HepG2 (cell line): ENCODE measurements around the gene NGEF. TPM values are rescaled to one million over a fixed set of nuclear protein-coding genes. Genes with fewer than 3 reads are reported as not detected.

Source experiments
- ATAC-seq: fragments of 200-7000 bp; cut with Tn5 transposase; 3 replicates; pipeline ENCODE4 v1.9.1; 2020; ENCODE audit warnings: mild to moderate bottlenecking, moderate library complexity
- BruUV-seq: library from RNA; stranded (reverse); fragments of 400-500 nt; replicated peaks from 2 replicates; lab custom pipeline; 2021; lab: Mats Ljungman, UMichigan
- CTCF ChIA-PET: fragments of 300-600 bp; formaldehyde crosslinking; extraction: SDS; loops from one replicate; lab custom pipeline; 2021; ENCODE audit warnings: low total read pairs, inconsistent platforms, low intra/inter-chr PET ratio; lab: Yijun Ruan, JAX
- POLR2A ChIA-PET: fragments of 350-600 bp; sonication (Branson Sonifier 250); formaldehyde crosslinking; loops from one replicate; lab custom pipeline; 2020; ENCODE audit warnings: antibody characterized with exemption, inconsistent platforms; lab: Yijun Ruan, JAX
- DNase-seq: peaks from one replicate; pipeline ENCODE4 v3.0.0-alpha.2; 2015; ENCODE audit warnings: low spot score
- FAIRE-seq: peaks from 3 replicates; lab custom pipeline; 2011; peaks lifted over from hg19 to GRCh38; lab: Jason Lieb, UNC
- H2AFZ ChIP-seq: one replicate; pipeline ENCODE4 v1.6.1; 2011; ENCODE audit warnings: low read length, inconsistent platforms
- H3K27ac ChIP-seq: fragments of 300-600 bp; 3 replicates; pipeline ENCODE4 v1.8.0; 2011; ENCODE audit warnings: mixed run types, mild to moderate bottlenecking, mixed read lengths, low read length, inconsistent platforms; ENCODE audit not compliant: insufficient read depth; ENCODE audit errors: extremely low read length
- H3K27me3 ChIP-seq, 2 experiments: fragments of 200-600 bp in 1 of 2; 2 replicates in 1 of 2; 3 replicates in 1 of 2; pipeline versions ENCODE4 v1.6.0 to v1.8.0; 2011; ENCODE audit warnings: low read length in 2 of 2, mild to moderate bottlenecking in 2 of 2, moderate library complexity in 2 of 2, inconsistent platforms in 1 of 2; ENCODE audit not compliant: insufficient read depth in 2 of 2, control insufficient read depth in 1 of 2
- H3K36me3 ChIP-seq, 2 experiments: fragments of 200-600 bp in 1 of 2; replicated peaks in 1 of 2; 2 replicates in 1 of 2; 3 replicates in 1 of 2; pipeline versions ENCODE4 v1.5.1 to v1.8.0; 2011; ENCODE audit warnings: low read length in 2 of 2, inconsistent platforms in 1 of 2; ENCODE audit not compliant: insufficient read depth in 2 of 2, control insufficient read depth in 1 of 2
- H3K4me1 ChIP-seq: 2 replicates; pipeline ENCODE4 v1.5.1; 2012; ENCODE audit warnings: low read length, inconsistent platforms; ENCODE audit not compliant: insufficient read depth
- H3K4me2 ChIP-seq: 2 replicates; pipeline ENCODE4 v1.6.0; 2011; ENCODE audit warnings: low read depth, low read length, inconsistent platforms
- H3K4me3 ChIP-seq, 3 experiments: fragments of 200-600 bp in 1 of 3; sonication (generic), shearing (Covaris generic) in 1 of 3; replicated peaks in 1 of 3; 2 replicates each; pipeline ENCODE4 v1.5.1; 2011 to 2016; ENCODE audit warnings: low read length in 3 of 3, inconsistent platforms in 2 of 3, low read depth in 2 of 3, mild to moderate bottlenecking in 2 of 3, control low read depth in 1 of 3, mixed read lengths in 1 of 3; ENCODE audit not compliant: insufficient read depth in 1 of 3
- H3K79me2 ChIP-seq: one replicate; pipeline ENCODE4 v1.6.1; 2011; ENCODE audit warnings: low read length, inconsistent platforms; ENCODE audit not compliant: insufficient read depth
- H3K9ac ChIP-seq: 2 replicates; pipeline ENCODE4 v1.6.0; 2011; ENCODE audit warnings: mild to moderate bottlenecking, low read depth, low read length, inconsistent platforms; ENCODE audit not compliant: insufficient read depth
- H3K9me3 ChIP-seq: 2 replicates; pipeline ENCODE4 v1.5.1; 2012; ENCODE audit warnings: mild to moderate bottlenecking, low read length
- H4K20me1 ChIP-seq: 2 replicates; pipeline ENCODE4 v1.6.0; 2011; ENCODE audit warnings: inconsistent platforms, mild to moderate bottlenecking, low read length, moderate library complexity; ENCODE audit not compliant: insufficient read depth
- EP300 ChIP-seq, 3 experiments: sonication (generic) in 1 of 3; formaldehyde crosslinking in 1 of 3; IDR thresholded peaks; 2 replicates each; pipeline versions ENCODE4 v1.5.1 to v1.6.1; 2011 to 2020; ENCODE audit warnings: low read depth in 2 of 3, low read length in 2 of 3, borderline replicate concordance in 1 of 3, improper control_type of control experiment in 1 of 3, mild to moderate bottlenecking in 1 of 3, missing genetic modification reagents in 1 of 3, moderate library complexity in 1 of 3
- FOXP1 ChIP-seq, 2 experiments: fragments of 450-650 bp in 1 of 2; IDR thresholded peaks; 2 replicates each; pipeline ENCODE4 v1.6.1; 2017 to 2018; ENCODE audit warnings: antibody characterized with exemption in 1 of 2
- GPBP1L1 ChIP-seq: sonication (generic); formaldehyde crosslinking; IDR thresholded peaks from 2 replicates; pipeline ENCODE4 v1.5.0; 2020; ENCODE audit warnings: mild to moderate bottlenecking, missing genetic modification reagents
- PHB2 ChIP-seq: fragments of 450-650 bp; IDR thresholded peaks from 2 replicates; pipeline ENCODE4 v1.6.1; 2018; ENCODE audit not compliant: partially characterized antibody
- RARG ChIP-seq: sonication (generic); formaldehyde crosslinking; IDR thresholded peaks from 2 replicates; pipeline ENCODE4 v1.4.0; 2020; ENCODE audit warnings: low read depth, mild to moderate bottlenecking, missing genetic modification reagents
- REL ChIP-seq: sonication (generic); formaldehyde crosslinking; conservative IDR thresholded peaks from 2 replicates; pipeline ENCODE4 v1.8.0; 2022; ENCODE audit warnings: mild to moderate bottlenecking, missing genetic modification reagents, moderate library complexity
- SIX4 ChIP-seq: sonication (generic); formaldehyde crosslinking; IDR thresholded peaks from 2 replicates; pipeline ENCODE4 v1.4.0; 2020; ENCODE audit warnings: missing genetic modification reagents
- SMYD3 ChIP-seq: sonication (generic); formaldehyde crosslinking; IDR thresholded peaks from 2 replicates; pipeline ENCODE4 v1.8.1; 2023; ENCODE audit warnings: mild to moderate bottlenecking, missing genetic modification reagents
- STAT5B ChIP-seq: sonication (generic); formaldehyde crosslinking; IDR thresholded peaks from 2 replicates; pipeline ENCODE4 v1.4.0; 2020; ENCODE audit warnings: missing genetic modification reagents
- TRAFD1 ChIP-seq: sonication (generic); formaldehyde crosslinking; IDR thresholded peaks from 2 replicates; pipeline ENCODE4 v1.5.1; 2020; ENCODE audit warnings: missing genetic modification reagents, mild to moderate bottlenecking, borderline replicate concordance
- ZNF124 ChIP-seq: sonication (generic); formaldehyde crosslinking; IDR thresholded peaks from 2 replicates; pipeline ENCODE4 v1.4.0; 2020; ENCODE audit warnings: missing genetic modification reagents
- ZNF260 ChIP-seq: sonication (generic); formaldehyde crosslinking; IDR thresholded peaks from 2 replicates; pipeline ENCODE4 v1.4.0; 2020; ENCODE audit warnings: missing genetic modification reagents, low read depth, mild to moderate bottlenecking, borderline replicate concordance
- ZNF350 ChIP-seq: sonication (generic); formaldehyde crosslinking; IDR thresholded peaks from 2 replicates; pipeline ENCODE4 v1.4.0; 2020; ENCODE audit warnings: mild to moderate bottlenecking, low read depth, missing genetic modification reagents, borderline replicate concordance
- ZNF740 ChIP-seq: sonication (generic); formaldehyde crosslinking; IDR thresholded peaks from 2 replicates; pipeline ENCODE4 v1.4.0; 2020; ENCODE audit warnings: missing genetic modification reagents
- ZNF75D ChIP-seq: sonication (generic); formaldehyde crosslinking; IDR thresholded peaks from 2 replicates; pipeline ENCODE4 v1.8.1; 2023; ENCODE audit warnings: missing genetic modification reagents, mild to moderate bottlenecking, borderline replicate concordance
- WGBS: methylation state at CpG from one replicate; pipeline ENCODE4 v1.1.6; 2017; ENCODE audit warnings: low lambda C conversion rate; 5-methylcytosine and 5-hydroxymethylcytosine counted together
- in situ Hi-C: cut with HindIII; loops from 2 replicates; pipeline ENCODE4 v1.10.0; 2017; ENCODE audit warnings: low pct_unique_long_range_greater_than_20kb; ENCODE audit not compliant: extremely low pct_ligation_motif_present
- intact Hi-C: fragments of 100-400 bp; cut with micrococcal nuclease; formaldehyde crosslinking; loops from one replicate; pipeline ENCODE4 v1.10.0; 2022; ENCODE audit not compliant: unreplicated experiment
- polyA plus RNA-seq, 8 experiments: library from polyadenylated mRNA; depleted of rRNA in 3 of 8; stranded (reverse) in 7 of 8; unstranded in 1 of 8; fragments of >200 nt; fragmentation: Illumina TruSeq in 4 of 8; extraction: Trizol in 4 of 8; gene quantifications; 2 replicates each; pipeline versions ENCODE4 v1.2.1 to v1.2.3, GENCODE V29; 2011 to 2016; ENCODE audit warnings: low read depth in 4 of 8, missing spikeins in 1 of 8, mixed read lengths in 1 of 8; ENCODE audit not compliant: insufficient read depth in 1 of 8
- total RNA-seq, 5 experiments: library from RNA; depleted of rRNA; stranded (reverse); fragments of >200 nt; fragmentation: Illumina TruSeq; extraction: Trizol; gene quantifications; 2 replicates each; pipeline ENCODE4 v1.2.3, GENCODE V29; 2016; ENCODE audit warnings: low read depth in 1 of 5
- TF ChIP-seq, protein P1 (sequence below): sonication (generic); formaldehyde crosslinking; IDR thresholded peaks from 2 replicates; pipeline ENCODE4 v1.4.0; 2020; ENCODE audit warnings: mild to moderate bottlenecking, missing genetic modification reagents

The NGEF gene
- total and polyA plus RNA-seq, 2 of the 13 experiments (the other 11 are each of a cell fraction or from before 2014, with no cell fraction given): 14.4 to 36.9 TPM

GRCh38 chr2:232893834-232894233 is 119.2 kb downstream of the NGEF start:
- in situ Hi-C loops: no loop called here
- Histone ChIP-seq H3K27me3 (no peaks in the 10 kb centered on the region), H3K27ac (no peak overlapping the region), H3K4me2 (no peak overlapping the region), H4K20me1 (no peaks in the 10 kb centered on the region), H3K4me1 (no peaks in the 10 kb centered on the region), H3K4me3 (no peak overlapping the region), H3K9ac (no peak overlapping the region), H2AFZ (no peak overlapping the region), H3K36me3 (peaks cover 14 to 35% of the 10 kb centered on the region in 2 experiments), H3K9me3 (no peaks in the 10 kb centered on the region), H3K79me2 (no peaks in the 10 kb centered on the region)
- ATAC-seq: no peak
- no peak for FAIRE-seq
- BruUV-seq: no TSS peak
- 97% methylated on average over 4 of the region's 8 CpGs for WGBS
- ChIA-PET POLR2A (no interaction called here), CTCF (no interaction called here)
- intact Hi-C loops: no loop called here
- DNase-seq: no peak
- TF ChIP-seq PHB2: no peak
- no peak for TF ChIP-seq RARG (CRISPR knock-in tag)
- TF ChIP-seq, protein P1, sequence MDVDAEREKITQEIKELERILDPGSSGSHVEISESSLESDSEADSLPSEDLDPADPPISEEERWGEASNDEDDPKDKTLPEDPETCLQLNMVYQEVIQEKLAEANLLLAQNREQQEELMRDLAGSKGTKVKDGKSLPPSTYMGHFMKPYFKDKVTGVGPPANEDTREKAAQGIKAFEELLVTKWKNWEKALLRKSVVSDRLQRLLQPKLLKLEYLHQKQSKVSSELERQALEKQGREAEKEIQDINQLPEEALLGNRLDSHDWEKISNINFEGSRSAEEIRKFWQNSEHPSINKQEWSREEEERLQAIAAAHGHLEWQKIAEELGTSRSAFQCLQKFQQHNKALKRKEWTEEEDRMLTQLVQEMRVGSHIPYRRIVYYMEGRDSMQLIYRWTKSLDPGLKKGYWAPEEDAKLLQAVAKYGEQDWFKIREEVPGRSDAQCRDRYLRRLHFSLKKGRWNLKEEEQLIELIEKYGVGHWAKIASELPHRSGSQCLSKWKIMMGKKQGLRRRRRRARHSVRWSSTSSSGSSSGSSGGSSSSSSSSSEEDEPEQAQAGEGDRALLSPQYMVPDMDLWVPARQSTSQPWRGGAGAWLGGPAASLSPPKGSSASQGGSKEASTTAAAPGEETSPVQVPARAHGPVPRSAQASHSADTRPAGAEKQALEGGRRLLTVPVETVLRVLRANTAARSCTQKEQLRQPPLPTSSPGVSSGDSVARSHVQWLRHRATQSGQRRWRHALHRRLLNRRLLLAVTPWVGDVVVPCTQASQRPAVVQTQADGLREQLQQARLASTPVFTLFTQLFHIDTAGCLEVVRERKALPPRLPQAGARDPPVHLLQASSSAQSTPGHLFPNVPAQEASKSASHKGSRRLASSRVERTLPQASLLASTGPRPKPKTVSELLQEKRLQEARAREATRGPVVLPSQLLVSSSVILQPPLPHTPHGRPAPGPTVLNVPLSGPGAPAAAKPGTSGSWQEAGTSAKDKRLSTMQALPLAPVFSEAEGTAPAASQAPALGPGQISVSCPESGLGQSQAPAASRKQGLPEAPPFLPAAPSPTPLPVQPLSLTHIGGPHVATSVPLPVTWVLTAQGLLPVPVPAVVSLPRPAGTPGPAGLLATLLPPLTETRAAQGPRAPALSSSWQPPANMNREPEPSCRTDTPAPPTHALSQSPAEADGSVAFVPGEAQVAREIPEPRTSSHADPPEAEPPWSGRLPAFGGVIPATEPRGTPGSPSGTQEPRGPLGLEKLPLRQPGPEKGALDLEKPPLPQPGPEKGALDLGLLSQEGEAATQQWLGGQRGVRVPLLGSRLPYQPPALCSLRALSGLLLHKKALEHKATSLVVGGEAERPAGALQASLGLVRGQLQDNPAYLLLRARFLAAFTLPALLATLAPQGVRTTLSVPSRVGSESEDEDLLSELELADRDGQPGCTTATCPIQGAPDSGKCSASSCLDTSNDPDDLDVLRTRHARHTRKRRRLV: no peak
- no peak for TF ChIP-seq FOXP1 (IDR thresholded peaks at IDR 0.05)
- no peak for TF ChIP-seq FOXP1 (CRISPR knock-in tag; IDR thresholded peaks at IDR 0.05)
- no peak for TF ChIP-seq EP300 (IDR thresholded peaks at IDR 0.05; ENCODE audit: low read depth in 2 of 2, low read length in 2 of 2)
- TF ChIP-seq EP300 (CRISPR knock-in tag; IDR thresholded peaks at IDR 0.05; ENCODE audit: borderline replicate concordance): no peak
- TF ChIP-seq GPBP1L1 (CRISPR knock-in tag): no peak
- TF ChIP-seq SMYD3 (CRISPR knock-in tag): no peak
- no peak for TF ChIP-seq TRAFD1
- TF ChIP-seq STAT5B: no peak
- no peak for TF ChIP-seq ZNF75D
- no peak for TF ChIP-seq ZNF124
- no peak for TF ChIP-seq SIX4 (CRISPR knock-in tag)
- TF ChIP-seq ZNF740 (CRISPR knock-in tag): no peak
- no peak for TF ChIP-seq REL (CRISPR knock-in tag)
- TF ChIP-seq ZNF350 (CRISPR knock-in tag): no peak
- TF ChIP-seq ZNF260 (CRISPR knock-in tag): no peak
